Hepatocyte (in vitro differentiated cells): ENCODE results near the gene PDS5A. TPM values are rescaled to one million over a fixed set of nuclear protein-coding genes. Genes with fewer than 3 reads are reported as not detected.
"Not testable (repeated sequence)": the region's sequence is repeated elsewhere in the genome, so short reads cannot be mapped to it uniquely, and the experiment has no call there.

ENCODE experiments used
- DNase-seq: peaks from one replicate; pipeline ENCODE4 v3.0.0-alpha.2; 2016; ENCODE audit warnings: low spot score
- H2AFZ ChIP-seq: fragments of 200-600 bp; sonication (generic); 2 replicates; pipeline ENCODE4 v1.6.0; 2016; ENCODE audit warnings: antibody characterized with exemption, mild to moderate bottlenecking
- H3K27ac ChIP-seq: fragments of 200-600 bp; sonication (generic); 2 replicates; pipeline ENCODE4 v1.5.1; 2016; ENCODE audit warnings: mild to moderate bottlenecking
- H3K27me3 ChIP-seq: fragments of 200-600 bp; sonication (generic); 2 replicates; pipeline ENCODE4 v1.6.1; 2016
- H3K36me3 ChIP-seq: fragments of 200-600 bp; sonication (generic); replicated peaks from 2 replicates; pipeline ENCODE4 v1.5.1; 2016; ENCODE audit warnings: low read depth; ENCODE audit not compliant: insufficient read depth
- H3K4me1 ChIP-seq: fragments of 200-600 bp; sonication (generic); 2 replicates; pipeline ENCODE4 v1.5.1; 2016; ENCODE audit warnings: mild to moderate bottlenecking, moderate library complexity; ENCODE audit not compliant: insufficient read depth
- H3K4me2 ChIP-seq: fragments of 200-600 bp; sonication (generic); 2 replicates; pipeline ENCODE4 v1.6.0; 2016
- H3K4me3 ChIP-seq: fragments of 200-600 bp; sonication (generic); 2 replicates; pipeline ENCODE4 v1.5.1; 2016; ENCODE audit warnings: mild to moderate bottlenecking
- H3K79me2 ChIP-seq: fragments of 200-600 bp; sonication (generic); 2 replicates; pipeline ENCODE4 v1.6.0; 2017; ENCODE audit warnings: mild to moderate bottlenecking
- H3K9me2 ChIP-seq: fragments of 200-600 bp; sonication (generic); replicated peaks from 2 replicates; pipeline ENCODE4 v1.6.0; 2017; ENCODE audit warnings: mild to moderate bottlenecking; ENCODE audit not compliant: insufficient read depth
- H3K9me3 ChIP-seq: fragments of 200-600 bp; sonication (generic); 2 replicates; pipeline ENCODE4 v1.5.1; 2016; ENCODE audit warnings: low read depth, mild to moderate bottlenecking
- H4K20me1 ChIP-seq: fragments of 200-600 bp; sonication (generic); 2 replicates; pipeline ENCODE4 v1.6.0; 2016; ENCODE audit warnings: mild to moderate bottlenecking; ENCODE audit not compliant: insufficient read depth, poor library complexity, severe bottlenecking
- CTCF ChIP-seq: fragments of 200-600 bp; sonication (generic); IDR thresholded peaks from 2 replicates; pipeline ENCODE4 v1.5.1; 2016; ENCODE audit warnings: antibody characterized with exemption, mild to moderate bottlenecking; ENCODE audit not compliant: poor library complexity
- EZH2 ChIP-seq: fragments of 200-600 bp; sonication (generic); IDR thresholded peaks from 2 replicates; pipeline ENCODE4 v1.6.1; 2016; ENCODE audit warnings: antibody characterized with exemption, mild to moderate bottlenecking, borderline replicate concordance
- EZH2phosphoT487 ChIP-seq: fragments of 200-600 bp; sonication (generic); IDR thresholded peaks from one replicate; pipeline ENCODE4 v1.6.1; 2018; ENCODE audit warnings: antibody characterized with exemption, mild to moderate bottlenecking, low read depth, moderate library complexity; ENCODE audit not compliant: unreplicated experiment, severe bottlenecking
- WGBS: methylation state at CpG from one replicate; pipeline ENCODE4 v1.1.6; 2016; ENCODE audit warnings: low lambda C conversion rate; ENCODE audit errors: missing lambda C conversion rate; 5-methylcytosine and 5-hydroxymethylcytosine counted together
- polyA plus RNA-seq: library from polyadenylated mRNA; unstranded; fragments of >200 nt; fragmentation: Nextera tagmentation; extraction: Ambion mirVana; gene quantifications from 2 replicates; pipeline ENCODE4 v1.2.1, GENCODE V29; 2016
- total RNA-seq: library from RNA; depleted of rRNA; stranded (reverse); fragments of >200 nt; gene quantifications from 2 replicates; pipeline ENCODE4 v1.2.3, GENCODE V29; 2014

PDS5A gene
- total and polyA plus RNA-seq, 2 experiments from 2014 or later: 24.6 to 69.2 TPM

GRCh38 chr4:39812500-39812899 lies 165.2 kb downstream of the PDS5A start:
- Histone ChIP-seq H3K4me2 (no peak overlapping the region), H3K79me2 (no peaks in the 10 kb centered on the region), H4K20me1 (no peaks in the 10 kb centered on the region), H3K4me3 (no peak overlapping the region), H3K9me3 (no peaks in the 10 kb centered on the region), H3K27me3 (no peaks in the 10 kb centered on the region), H3K4me1 (no peaks in the 10 kb centered on the region), H2AFZ (no peak overlapping the region), H3K9me2 (no peaks in the 10 kb centered on the region), H3K36me3 (no peaks in the 10 kb centered on the region), H3K27ac (no peak overlapping the region)
- WGBS: 81% methylated on average over 6 of the region's 6 CpGs
- no peak for DNase-seq
- TF ChIP-seq CTCF (no peak), EZH2 (no peak), EZH2phosphoT487 (no peak)

GRCh38 chr4:39808231-39808749 lies 169.4 kb downstream of the PDS5A start:
- DNase-seq: no peak
- Histone ChIP-seq H3K9me3 (no peaks in the 10 kb centered on the region), H3K4me2 (no peak overlapping the region), H3K9me2 (no peaks in the 10 kb centered on the region), H2AFZ (no peak overlapping the region), H3K4me1 (no peaks in the 10 kb centered on the region), H3K27ac (no peak overlapping the region), H3K36me3 (no peaks in the 10 kb centered on the region), H3K27me3 (no peaks in the 10 kb centered on the region), H3K4me3 (no peak overlapping the region), H4K20me1 (no peaks in the 10 kb centered on the region), H3K79me2 (no peaks in the 10 kb centered on the region)
- WGBS: 85% methylated on average over 8 of the region's 8 CpGs
- TF ChIP-seq CTCF (no peak), EZH2 (no peak), EZH2phosphoT487 (no peak)

- H3K9me3 ChIP-seq: no peaks in the 10 kb centered on the region
- no peaks in the 10 kb centered on the region for H3K4me1 ChIP-seq
- H3K4me2 ChIP-seq: no peak overlapping the region
- H3K27ac ChIP-seq: no peak overlapping the region
- DNase-seq: no peak
- H3K27me3 ChIP-seq: no peaks in the 10 kb centered on the region
- WGBS: 88% methylated on average over 4 of the region's 4 CpGs
- TF ChIP-seq CTCF (no peak), EZH2 (no peak), EZH2phosphoT487 (no peak)
- H3K9me2 ChIP-seq: no peaks in the 10 kb centered on the region
- H4K20me1 ChIP-seq: no peaks in the 10 kb centered on the region
- no peaks in the 10 kb centered on the region for H3K36me3 ChIP-seq
- no peak overlapping the region for H2AFZ ChIP-seq
- H3K79me2 ChIP-seq: no peaks in the 10 kb centered on the region
- no peak overlapping the region for H3K4me3 ChIP-seq
These were observed 175.7 kb downstream of the PDS5A start for GRCh38 chr4:39802005-39802404.

- not testable (repeated sequence) for H4K20me1 ChIP-seq, H3K79me2 ChIP-seq, H3K27me3 ChIP-seq, H3K36me3 ChIP-seq, H3K27ac ChIP-seq, H3K9me2 ChIP-seq, H3K4me3 ChIP-seq, H2AFZ ChIP-seq, H3K4me2 ChIP-seq, H3K4me1 ChIP-seq, DNase-seq, H3K9me3 ChIP-seq
- 97% methylated on average over 13 of the region's 13 CpGs for WGBS
These were observed 184.7 kb downstream of the PDS5A start for GRCh38 chr4:39792976-39793375.
